ENCODE measurements around the gene DCAF7.
A peak's percentile ranks its signal among the peaks of the same experiment; 100 is the strongest.

The DCAF7 gene

GRCh38 chr17:63544467-63545301, 5.6 kb upstream of the DCAF7 start:
- no peak for DNase-seq

GRCh38 chr17:63546308-63547082, 3.8 kb upstream of the DCAF7 start:
- DNase-seq = no peak

DNA sequence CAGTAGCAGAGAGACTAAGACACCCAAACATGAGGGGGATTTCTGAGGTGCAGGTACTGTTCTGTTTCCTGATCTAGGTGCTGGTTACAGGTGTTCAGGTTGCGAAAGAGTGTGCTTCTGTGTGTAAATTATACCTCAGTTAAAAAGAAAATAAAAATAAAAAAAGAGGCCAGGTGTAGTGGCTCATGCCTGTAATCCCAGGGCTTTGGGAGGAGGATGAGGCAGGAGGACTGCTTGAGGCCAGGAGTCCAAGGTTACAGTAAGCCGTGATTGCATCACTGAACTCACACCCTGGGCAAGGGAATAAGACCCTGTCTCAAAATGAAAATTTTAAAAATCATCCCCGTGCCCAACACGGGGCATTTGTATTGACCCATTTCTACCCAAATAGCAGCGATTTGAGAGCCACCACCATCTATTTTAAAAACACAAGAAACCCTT, 3.2 kb upstream of the DCAF7 start:
- DNase-seq = no peak

GRCh38 chr17:63549289-63549945, 860 bp upstream of the DCAF7 start:
- DNase-seq = peak in 2 of 14 donors; percentile 28 to 69

- peak in 2 of 14 donors; percentile 37 to 43 for DNase-seq
These were observed 751 bp downstream of the DCAF7 start for GRCh38 chr17:63550817-63551639.

- DNase-seq = no peak
These were observed 1.9 kb downstream of the DCAF7 start for GRCh38 chr17:63552211-63552610.

- DNase-seq = no peak
These were observed 5.4 kb downstream of the DCAF7 start for GRCh38 chr17:63555500-63556156.

DNA sequence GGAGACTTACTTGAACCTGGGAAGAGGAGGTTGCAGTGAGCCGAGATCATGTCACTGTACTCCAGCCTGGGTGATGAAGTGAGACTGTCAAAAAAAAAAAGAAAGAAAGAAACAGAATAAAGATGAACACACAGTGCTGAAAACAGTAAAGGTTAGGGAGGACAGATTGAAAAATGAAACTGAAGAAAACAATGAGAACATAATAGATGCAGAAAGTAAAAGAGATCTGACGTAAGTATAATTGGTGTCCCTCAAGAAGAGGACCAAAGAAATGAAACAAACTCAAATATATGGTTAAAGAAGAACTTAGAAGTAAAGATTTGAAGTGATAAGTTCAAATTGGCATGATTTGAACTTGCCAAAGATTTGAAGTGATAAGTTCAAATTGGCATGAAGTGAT, 7.1 kb downstream of the DCAF7 start:
- DNase-seq = no peak

- DNase-seq = no peak
These were observed 8.2 kb downstream of the DCAF7 start for GRCh38 chr17:63558441-63558840.

- DNase-seq = no peak
These were observed 11.5 kb downstream of the DCAF7 start for GRCh38 chr17:63561819-63562218.

DNA sequence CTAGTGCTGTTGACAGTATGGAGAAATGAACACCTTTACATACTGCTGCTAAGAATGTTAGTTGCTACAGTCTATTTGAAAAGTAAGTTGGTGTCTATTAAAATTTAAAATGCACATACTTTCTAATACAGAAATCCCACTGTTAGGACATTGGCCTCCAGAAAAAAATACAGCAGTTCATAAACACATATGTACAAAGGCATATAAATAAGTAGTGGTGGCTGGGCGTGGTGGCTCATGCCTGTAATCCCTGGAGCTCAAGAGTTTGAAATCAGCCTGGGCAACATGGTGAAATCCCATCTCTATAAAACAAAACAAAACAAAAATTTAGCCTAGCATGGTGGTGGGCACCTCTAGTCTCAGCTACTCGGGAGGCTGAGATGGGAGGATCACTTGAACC, 13.1 kb downstream of the DCAF7 start:
- no peak for DNase-seq

- DNase-seq = no peak
These were observed 14.3 kb downstream of the DCAF7 start for GRCh38 chr17:63564562-63564961.

DNA sequence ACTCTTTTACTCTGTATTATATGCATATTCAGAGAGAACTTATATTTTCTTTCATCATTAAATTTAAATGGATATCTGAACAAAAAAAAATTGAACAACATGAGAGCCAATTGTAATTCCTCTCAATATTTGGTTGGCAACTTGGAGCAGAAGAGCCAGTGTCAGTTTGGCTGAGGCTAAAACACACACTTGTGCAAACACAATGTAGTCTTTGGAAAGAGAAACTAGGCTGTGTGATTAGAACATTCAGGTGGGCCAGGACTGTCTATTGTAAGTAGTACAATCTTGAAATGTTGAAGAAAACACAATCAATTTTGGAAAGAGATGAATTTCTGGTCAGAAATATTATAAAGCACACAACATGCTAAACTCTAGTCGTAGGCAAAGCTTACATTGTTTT, 17.0 kb downstream of the DCAF7 start:
- no peak for DNase-seq

DNA sequence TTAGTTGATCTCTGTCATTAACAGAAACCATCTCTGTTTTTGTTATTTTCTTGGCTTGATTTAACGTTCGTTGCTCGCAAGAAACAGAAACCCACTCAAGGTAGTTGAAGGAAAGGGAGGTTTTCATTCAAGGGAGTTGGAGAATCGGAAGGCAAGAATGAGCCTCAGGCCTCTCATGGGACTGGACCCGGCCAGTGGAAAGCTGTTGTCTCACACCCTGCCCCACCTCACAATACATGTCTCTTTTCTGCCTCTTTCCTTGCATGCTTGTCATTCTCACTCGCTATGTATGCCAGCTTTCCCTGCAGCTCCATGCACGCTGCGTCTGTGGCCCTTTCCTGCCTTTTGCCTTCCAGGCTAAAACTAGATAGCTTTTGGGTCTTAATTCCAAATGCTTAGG, 18.3 kb downstream of the DCAF7 start:
- DNase-seq = no peak

GRCh38 chr17:63571632-63572310, 21.5 kb downstream of the DCAF7 start:
- DNase-seq = no peak

DNA sequence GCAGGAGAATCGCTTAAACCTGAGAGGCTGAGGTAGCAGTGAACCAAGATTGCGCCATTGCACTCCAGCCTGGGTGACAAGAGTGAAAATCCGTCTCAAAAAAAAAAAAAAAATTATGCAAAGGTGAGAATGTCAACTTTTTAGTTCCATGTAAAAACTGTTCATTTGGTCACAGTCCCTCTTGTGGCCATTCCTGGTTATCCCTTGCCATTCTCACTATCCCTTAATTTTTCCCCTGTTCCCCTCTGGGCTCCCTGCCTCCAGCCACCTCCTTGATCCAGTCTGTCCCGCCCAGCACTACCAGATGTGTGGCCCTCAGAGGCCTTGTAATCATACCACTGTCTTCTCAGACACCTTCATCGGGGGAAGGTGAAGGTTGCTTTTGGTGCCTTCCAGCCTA, 23.4 kb downstream of the DCAF7 start:
- no peak for DNase-seq

DNA sequence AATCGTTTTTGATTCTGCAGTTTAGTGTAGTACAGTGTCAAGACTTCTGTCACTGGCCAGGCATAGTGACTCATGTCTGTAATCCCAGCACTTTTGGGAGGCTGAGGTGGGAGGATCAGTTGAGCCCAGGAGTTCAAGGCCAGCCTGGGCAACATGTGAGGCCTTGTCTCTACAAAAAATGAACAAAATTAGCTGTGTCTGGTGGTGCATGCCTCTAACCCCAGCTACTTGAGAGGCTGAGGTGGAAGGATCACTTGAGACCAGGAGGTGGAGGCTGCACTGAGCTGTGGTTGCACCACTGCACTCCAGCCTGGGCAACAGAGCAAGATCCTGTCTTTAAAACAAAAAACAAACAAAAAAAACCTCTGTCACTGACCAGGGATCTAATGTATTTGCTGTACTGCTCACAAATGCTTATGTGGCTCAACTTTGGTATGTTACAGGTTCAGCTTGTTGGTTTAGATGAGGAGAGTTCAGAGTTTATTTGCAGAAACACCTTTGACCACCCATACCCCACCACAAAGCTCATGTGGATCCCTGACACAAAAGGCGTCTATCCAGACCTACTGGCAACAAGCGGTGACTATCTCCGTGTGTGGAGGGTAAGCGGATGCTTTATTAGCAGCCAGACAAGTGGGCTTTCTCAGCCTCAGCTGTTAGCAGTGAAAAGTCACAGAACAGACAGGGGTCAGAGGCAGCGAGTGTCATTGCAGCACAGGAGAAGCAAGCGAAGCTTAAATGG, 27.9 kb downstream of the DCAF7 start:
- peak in 1 of 14 donors; percentile 2 for DNase-seq

DNA sequence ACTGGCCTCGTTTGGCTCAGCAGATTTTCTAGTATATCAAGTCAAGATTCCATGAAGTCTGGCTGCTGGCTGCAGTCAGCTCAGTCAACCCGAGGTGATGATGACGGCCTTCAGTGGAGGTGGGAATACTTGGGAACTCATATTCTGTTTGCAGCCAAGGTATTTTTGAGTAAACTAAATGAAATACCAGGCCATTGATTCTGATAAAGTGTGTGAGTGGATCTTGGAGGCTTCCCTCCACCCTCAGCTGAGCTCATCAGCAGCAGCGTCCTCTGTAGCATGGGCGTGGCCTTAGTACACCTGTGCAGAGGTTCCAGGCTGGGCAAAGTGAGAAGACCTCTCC, 28.5 kb downstream of the DCAF7 start:
- no peak for DNase-seq

DNA sequence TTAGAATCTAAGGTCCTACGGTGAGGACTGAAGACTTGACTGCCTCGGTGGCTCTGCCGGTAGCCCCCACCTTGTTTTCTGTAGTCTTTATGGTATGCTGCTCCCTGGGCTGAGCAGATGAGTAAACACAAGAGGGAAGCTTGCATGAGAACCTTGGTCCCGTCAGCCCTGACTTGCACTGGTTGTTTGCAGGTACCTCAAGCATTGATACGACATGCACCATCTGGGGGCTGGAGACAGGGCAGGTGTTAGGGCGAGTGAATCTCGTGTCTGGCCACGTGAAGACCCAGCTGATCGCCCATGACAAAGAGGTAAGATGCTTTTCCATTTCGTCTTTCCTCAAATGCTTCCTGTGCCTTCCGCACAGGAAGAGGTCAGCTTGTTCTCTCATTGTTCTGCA, 29.4 kb downstream of the DCAF7 start:
- no peak for DNase-seq

DNA sequence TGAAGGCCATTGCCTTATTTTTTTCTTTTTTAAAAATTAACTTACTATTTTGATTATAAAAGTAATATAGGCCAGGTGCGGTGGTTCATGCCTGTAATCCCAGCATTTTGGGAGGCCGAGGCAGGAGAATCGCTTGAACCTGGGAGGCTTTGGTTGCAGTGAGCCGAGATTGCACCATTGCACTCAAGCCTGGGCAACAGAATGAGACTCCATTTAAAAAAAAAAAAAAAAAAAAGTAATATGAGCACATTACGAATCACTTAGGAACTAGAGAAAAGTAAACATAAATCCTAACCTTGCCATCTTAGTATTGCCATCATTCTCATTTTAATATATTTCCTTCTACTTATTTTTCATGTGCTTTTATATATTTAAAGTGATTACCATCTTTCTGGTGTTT, 37.5 kb downstream of the DCAF7 start:
- no peak for DNase-seq

DNA sequence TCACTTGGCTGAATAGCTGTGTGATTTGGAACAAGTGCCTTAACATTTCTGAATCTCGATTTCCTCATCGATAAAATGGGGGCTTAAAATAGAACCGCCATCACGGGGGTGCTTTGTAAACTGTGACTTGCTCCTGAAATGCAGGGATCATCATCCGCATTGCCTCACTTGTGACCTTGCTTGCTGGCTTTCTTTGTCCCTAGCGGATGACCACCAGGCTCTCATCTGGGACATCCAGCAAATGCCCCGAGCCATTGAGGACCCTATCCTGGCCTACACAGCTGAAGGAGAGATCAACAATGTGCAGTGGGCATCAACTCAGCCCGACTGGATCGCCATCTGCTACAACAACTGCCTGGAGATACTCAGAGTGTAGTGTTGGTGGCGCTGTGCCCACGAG, 38.5 kb downstream of the DCAF7 start:
- no peak for DNase-seq

All from C1 segment of cervical spinal cord (tissue), 14 donors.